HepG2 (cell line): ENCODE results near the gene WDSUB1.

ENCODE experiments used
- CTCF ChIP-seq: sonication (generic); formaldehyde crosslinking; IDR thresholded peaks from 2 replicates; pipeline ENCODE4 v1.5.0; 2020; ENCODE audit warnings: mild to moderate bottlenecking, missing genetic modification reagents, moderate library complexity
- EZH2 ChIP-seq: conservative IDR thresholded peaks from 2 replicates; pipeline ENCODE4 v1.6.1; 2012; ENCODE audit warnings: mild to moderate bottlenecking, low read depth, low read length, moderate library complexity
- GABPB1 ChIP-seq: IDR thresholded peaks from 2 replicates; pipeline ENCODE4 v1.6.1; 2016; ENCODE audit warnings: mild to moderate bottlenecking, missing genetic modification reagents, moderate library complexity, missing compliant biosample characterization
- HOMEZ ChIP-seq: IDR thresholded peaks from 2 replicates; pipeline ENCODE4 v1.6.1; 2016; ENCODE audit warnings: low read depth
- HOXA7 ChIP-seq: sonication (generic); formaldehyde crosslinking; IDR thresholded peaks from 2 replicates; pipeline ENCODE4 v1.8.1; 2022; ENCODE audit warnings: mild to moderate bottlenecking, missing genetic modification reagents, moderate library complexity
- PRDM4 ChIP-seq: sonication (generic); formaldehyde crosslinking; IDR thresholded peaks from 2 replicates; pipeline ENCODE4 v1.9.0; 2021; ENCODE audit warnings: missing genetic modification reagents, borderline replicate concordance
- SIN3A ChIP-seq: IDR thresholded peaks from 2 replicates; pipeline ENCODE4 v1.6.1; 2011; ENCODE audit warnings: low read depth, mild to moderate bottlenecking, control low read depth, low read length, borderline replicate concordance
- TAF1 ChIP-seq: sonication (generic); formaldehyde crosslinking; IDR thresholded peaks from 2 replicates; pipeline ENCODE4 v1.4.0; 2020; ENCODE audit warnings: missing genetic modification reagents
- TF ChIP-seq, protein P1 (sequence below): sonication (generic); formaldehyde crosslinking; IDR thresholded peaks from 2 replicates; pipeline ENCODE4 v1.8.1; 2023; ENCODE audit warnings: mild to moderate bottlenecking, inconsistent platforms, moderate library complexity, missing genetic modification reagents, borderline replicate concordance

GRCh38 chr2:159194241-159194640 lies 92.3 kb downstream of the WDSUB1 start:
- TF ChIP-seq HOXA7 (CRISPR knock-in tag): no peak
- TF ChIP-seq, protein P1, sequence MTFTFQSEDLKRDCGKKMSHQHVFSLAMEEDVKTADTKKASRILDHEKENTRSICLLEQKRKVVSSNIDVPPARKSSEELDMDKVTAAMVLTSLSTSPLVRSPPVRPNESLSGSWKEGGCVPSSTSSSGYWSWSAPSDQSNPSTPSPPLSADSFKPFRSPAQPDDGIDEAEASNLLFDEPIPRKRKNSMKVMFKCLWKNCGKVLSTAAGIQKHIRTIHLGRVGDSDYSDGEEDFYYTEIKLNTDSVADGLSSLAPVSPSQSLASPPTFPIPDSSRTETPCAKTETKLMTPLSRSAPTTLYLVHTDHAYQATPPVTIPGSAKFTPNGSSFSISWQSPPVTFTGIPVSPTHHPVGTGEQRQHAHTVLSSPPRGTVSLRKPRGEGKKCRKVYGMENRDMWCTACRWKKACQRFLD (CRISPR knock-in tag): no peak
- no peak for TF ChIP-seq TAF1 (CRISPR knock-in tag)
- TF ChIP-seq EZH2: no peak
- no peak for TF ChIP-seq HOMEZ (CRISPR knock-in tag)
- TF ChIP-seq CTCF: no peak
- no peak for TF ChIP-seq GABPB1 (CRISPR knock-in tag)
- TF ChIP-seq SIN3A: no peak
- no peak for TF ChIP-seq PRDM4 (CRISPR knock-in tag)
